ENCODE measurements around the gene NECAB2. TPM values are rescaled to one million over a fixed set of nuclear protein-coding genes. Genes with fewer than 3 reads are reported as not detected.

The NECAB2 gene
- total RNA-seq, 1 donor = 0.72 TPM

GRCh38 chr16:83956336-83957289 is 11.4 kb upstream of the NECAB2 start:
- Histone ChIP-seq H3K36me3 (ENCODE audit: insufficient read depth, low read length) (peaks cover 27% of the 10 kb centered on the region), H3K4me2 (ENCODE audit: insufficient read depth, low read length) (no peak overlapping the region), H3K4me3 (ENCODE audit: insufficient read depth, low read length) (no peak overlapping the region), H2AFZ (ENCODE audit: low read length) (no peak overlapping the region), H3K27me3 (ENCODE audit: insufficient read depth, low read length) (no peaks in the 10 kb centered on the region), H3K27ac (ENCODE audit: low read depth, low read length) (no peak overlapping the region), H3K9me3 (ENCODE audit: low read depth, low read length) (no peaks in the 10 kb centered on the region), H3K4me1 (ENCODE audit: insufficient read depth, low read length) (peaks cover 22% of the 10 kb centered on the region), H3K79me2 (ENCODE audit: insufficient read depth, low read length) (peaks cover 24% of the 10 kb centered on the region), H4K20me1 (ENCODE audit: insufficient read depth, low read length) (peaks cover 11% of the 10 kb centered on the region)
- DNase-seq (ENCODE audit: insufficient read length, low spot score, missing footprints) = peak; percentile 94
- peak; percentile 78 for TF ChIP-seq CTCF (IDR thresholded peaks at IDR 0.05; ENCODE audit: extremely low read depth, low read depth, low read length)

GRCh38 chr16:83957296-83957855 is 10.7 kb upstream of the NECAB2 start:
- DNase-seq (ENCODE audit: insufficient read length, low spot score, missing footprints) = peak; percentile 76
- H3K36me3 ChIP-seq (ENCODE audit: insufficient read depth, low read length) = peaks cover 27% of the 10 kb centered on the region

GRCh38 chr16:83958137-83958845 is 9.8 kb upstream of the NECAB2 start:
- Histone ChIP-seq H3K27ac (ENCODE audit: low read depth, low read length) (no peak overlapping the region), H3K36me3 (ENCODE audit: insufficient read depth, low read length) (peaks cover 27% of the 10 kb centered on the region), H3K79me2 (ENCODE audit: insufficient read depth, low read length) (peaks cover 24% of the 10 kb centered on the region), H3K27me3 (ENCODE audit: insufficient read depth, low read length) (no peaks in the 10 kb centered on the region), H3K4me1 (ENCODE audit: insufficient read depth, low read length) (peaks cover 17% of the 10 kb centered on the region), H3K9me3 (ENCODE audit: low read depth, low read length) (no peaks in the 10 kb centered on the region), H4K20me1 (ENCODE audit: insufficient read depth, low read length) (peaks cover 11% of the 10 kb centered on the region), H3K4me2 (ENCODE audit: insufficient read depth, low read length) (no peak overlapping the region), H3K4me3 (ENCODE audit: insufficient read depth, low read length) (no peak overlapping the region), H2AFZ (ENCODE audit: low read length) (no peak overlapping the region)
- TF ChIP-seq CTCF (IDR thresholded peaks at IDR 0.05; ENCODE audit: extremely low read depth, low read depth, low read length) = no peak
- peak; percentile 69 for DNase-seq (ENCODE audit: insufficient read length, low spot score, missing footprints)

More at GRCh38 chr16:83957296-83957855, 10.7 kb upstream of the NECAB2 start:
- Histone ChIP-seq H3K79me2 (ENCODE audit: insufficient read depth, low read length) (peaks cover 24% of the 10 kb centered on the region), H2AFZ (ENCODE audit: low read length) (no peak overlapping the region), H3K4me1 (ENCODE audit: insufficient read depth, low read length) (peaks cover 22% of the 10 kb centered on the region), H3K4me3 (ENCODE audit: insufficient read depth, low read length) (no peak overlapping the region), H3K4me2 (ENCODE audit: insufficient read depth, low read length) (no peak overlapping the region), H4K20me1 (ENCODE audit: insufficient read depth, low read length) (peaks cover 11% of the 10 kb centered on the region), H3K27me3 (ENCODE audit: insufficient read depth, low read length) (no peaks in the 10 kb centered on the region), H3K27ac (ENCODE audit: low read depth, low read length) (no peak overlapping the region), H3K9me3 (ENCODE audit: low read depth, low read length) (no peaks in the 10 kb centered on the region)
- no peak for TF ChIP-seq CTCF (IDR thresholded peaks at IDR 0.05; ENCODE audit: extremely low read depth, low read depth, low read length)

Measured in osteoblast (primary cell).